NCI-H1105 (cell line): ENCODE measurements around the gene GPR139.

Source experiments
- DNase-seq: peaks from one replicate; lab custom pipeline; 2025; lab: John Stamatoyannopoulos, UW

GPR139 gene

DNA sequence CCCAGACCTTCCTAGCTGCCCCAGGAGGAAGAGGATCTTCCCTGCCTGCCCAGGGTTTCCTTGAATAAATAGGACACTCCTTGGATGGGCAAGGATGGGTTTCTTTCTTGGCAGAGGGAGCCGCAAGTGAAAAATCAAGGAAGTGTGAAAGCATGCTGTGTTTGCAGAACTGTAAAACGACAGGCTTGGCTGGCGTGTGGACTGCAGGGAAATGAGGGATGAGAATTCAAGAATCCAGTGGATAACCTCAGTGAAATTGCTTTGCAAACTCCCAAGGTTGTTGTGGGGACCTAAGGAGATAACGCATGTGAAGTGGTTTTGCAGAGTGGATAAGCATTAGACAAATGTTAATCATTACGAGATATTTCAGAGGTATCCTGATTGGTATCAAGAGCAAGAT is 20.4 kb downstream of the GPR139 start:
- no peak for DNase-seq

DNA sequence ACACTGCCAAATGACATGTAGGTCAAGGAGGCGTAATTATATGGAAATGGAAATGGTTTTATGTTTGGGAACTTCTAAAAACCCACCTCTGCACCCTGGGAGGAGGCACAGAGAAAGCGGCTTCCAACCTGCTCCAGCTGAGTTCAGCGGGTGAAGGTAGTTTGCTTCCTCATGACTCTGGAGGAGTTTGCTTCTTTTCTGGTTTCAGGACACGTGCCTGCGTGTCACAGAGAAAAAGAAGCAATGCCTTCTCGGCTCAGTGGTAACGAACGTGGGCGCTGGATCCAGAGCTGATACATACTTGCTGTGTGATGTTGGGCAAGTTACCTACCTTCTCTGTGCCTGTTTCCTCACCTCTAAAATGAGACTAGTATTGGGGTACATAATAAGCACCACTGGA is 22.1 kb downstream of the GPR139 start:
- DNase-seq, result no peak

DNA sequence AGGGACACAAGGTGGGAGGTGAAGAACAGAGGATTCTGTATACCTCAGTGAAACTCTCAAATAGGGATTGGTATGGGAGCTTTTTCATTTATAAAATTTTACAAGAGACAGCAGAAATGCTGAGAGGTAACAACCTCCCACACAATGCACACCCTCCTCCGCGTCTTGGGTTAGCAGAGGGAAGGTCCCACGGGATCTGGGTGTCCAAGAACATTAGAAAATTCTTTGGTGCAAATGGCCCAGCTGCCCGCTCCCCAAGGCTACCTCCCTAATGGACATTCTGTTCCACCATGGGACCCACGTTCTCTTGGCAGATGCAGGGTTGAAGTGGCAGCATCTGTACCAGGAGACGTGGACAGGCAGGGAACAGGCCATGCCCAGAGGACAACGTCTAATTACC is 22.5 kb downstream of the GPR139 start:
- DNase-seq, result no peak

DNA sequence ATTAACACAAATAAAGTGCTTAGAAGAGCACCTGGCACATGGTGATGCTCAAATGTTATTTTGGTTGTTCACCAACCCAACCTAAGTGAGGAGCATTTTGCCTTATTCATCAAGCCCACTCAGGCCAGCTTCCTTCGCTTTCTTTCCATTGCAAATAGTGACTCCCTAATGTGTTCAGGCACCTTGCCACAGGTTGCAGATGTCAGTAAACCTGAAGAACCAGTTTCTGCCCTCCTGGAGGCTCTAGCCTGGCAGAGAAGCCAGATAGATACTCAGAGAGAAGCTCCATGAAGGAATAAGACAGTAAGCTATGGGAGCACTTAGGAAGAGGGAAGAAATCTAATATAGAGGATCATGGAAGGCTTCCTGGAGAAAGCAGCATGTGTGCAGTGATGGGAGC is 23.9 kb downstream of the GPR139 start:
- DNase-seq, result no peak

DNA sequence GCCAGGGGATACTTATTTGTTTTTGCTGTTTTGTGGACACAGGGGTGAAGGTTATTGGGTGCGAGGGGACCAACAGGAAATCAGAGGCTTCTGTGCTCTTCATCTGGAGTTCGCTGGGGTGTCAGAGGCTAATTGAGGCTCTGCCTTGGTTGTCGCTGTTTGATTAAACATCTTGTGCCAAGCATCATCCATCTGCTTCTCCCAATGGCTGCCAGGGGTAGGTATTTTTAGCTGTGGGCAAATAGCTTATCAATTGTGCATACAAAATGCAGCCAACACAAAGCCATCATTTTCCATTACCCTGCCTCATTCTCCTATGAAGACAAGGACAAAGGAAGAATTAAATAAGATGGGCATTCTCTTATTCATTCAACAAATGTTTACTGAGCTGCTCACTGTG is 27.8 kb downstream of the GPR139 start:
- no peak for DNase-seq

DNA sequence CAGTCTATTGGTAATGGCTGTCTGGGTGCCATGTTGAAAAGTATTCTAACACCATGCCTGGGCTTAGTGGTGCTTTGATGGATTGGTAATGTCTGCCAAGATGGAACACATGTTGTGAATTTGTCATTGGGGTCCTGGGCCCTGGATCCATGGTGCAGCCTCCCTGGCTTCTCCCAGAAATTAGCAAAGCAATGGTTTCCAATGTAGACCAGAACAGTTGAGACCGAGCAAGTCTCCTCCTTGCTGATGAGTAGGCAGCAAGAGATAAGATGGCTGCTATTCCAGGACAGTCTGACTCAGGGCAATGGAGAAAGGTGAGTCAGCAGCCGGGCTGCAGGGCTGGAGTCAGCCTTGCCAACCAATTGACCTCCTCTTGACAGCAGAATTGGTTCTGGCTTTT is 30.8 kb downstream of the GPR139 start:
- DNase-seq, result no peak

DNA sequence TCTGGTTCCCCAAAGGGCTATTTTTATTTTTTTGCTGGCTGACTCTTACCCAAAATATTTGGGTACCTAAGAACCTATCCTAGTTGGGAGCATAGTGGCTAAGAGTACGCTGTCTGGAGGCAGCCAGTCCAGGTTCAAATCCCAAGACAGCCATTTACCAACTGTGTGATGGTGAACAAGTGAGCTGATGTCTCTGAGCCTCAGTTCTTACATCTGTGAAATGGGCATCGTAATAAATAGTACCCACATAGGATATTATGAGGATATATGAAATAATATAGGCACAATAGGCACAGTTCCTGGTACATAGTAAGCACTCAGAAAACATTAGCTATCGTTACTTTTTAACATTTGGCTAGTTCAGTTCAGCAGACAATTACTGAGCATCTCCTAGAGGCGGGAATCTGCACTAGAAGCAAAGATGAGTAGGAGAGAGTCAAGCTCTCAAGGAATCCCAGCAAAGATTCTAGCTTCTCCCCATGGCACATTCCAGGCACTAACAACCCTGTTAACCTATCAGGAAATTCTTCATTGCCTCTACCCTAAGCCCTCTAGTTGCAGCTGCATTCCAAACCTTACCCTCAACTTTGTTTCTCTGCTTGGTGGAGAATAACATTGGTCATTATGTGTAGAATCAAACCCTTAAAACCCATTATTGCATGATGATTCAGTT is 31.6 kb downstream of the GPR139 start:
- no peak for DNase-seq

DNA sequence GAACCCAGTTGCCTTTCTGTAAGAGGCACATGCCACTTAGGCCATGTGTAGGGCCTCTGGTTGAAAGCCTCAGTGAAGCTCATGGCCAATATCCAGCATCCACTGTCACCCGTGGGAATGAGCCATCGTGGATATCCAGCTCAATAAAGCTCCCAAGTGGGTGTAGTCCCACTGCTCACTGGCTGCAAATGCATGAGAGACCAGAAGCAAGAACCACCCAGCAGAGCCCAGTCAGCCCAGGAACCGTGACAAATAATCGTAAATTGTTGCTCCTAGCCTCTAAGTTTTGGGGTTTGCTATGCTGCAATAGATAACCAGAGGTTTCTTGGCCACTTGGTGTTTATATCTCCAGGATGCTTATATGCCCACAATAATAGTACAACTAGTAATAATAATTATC is 33.7 kb downstream of the GPR139 start:
- DNase-seq, result no peak

DNA sequence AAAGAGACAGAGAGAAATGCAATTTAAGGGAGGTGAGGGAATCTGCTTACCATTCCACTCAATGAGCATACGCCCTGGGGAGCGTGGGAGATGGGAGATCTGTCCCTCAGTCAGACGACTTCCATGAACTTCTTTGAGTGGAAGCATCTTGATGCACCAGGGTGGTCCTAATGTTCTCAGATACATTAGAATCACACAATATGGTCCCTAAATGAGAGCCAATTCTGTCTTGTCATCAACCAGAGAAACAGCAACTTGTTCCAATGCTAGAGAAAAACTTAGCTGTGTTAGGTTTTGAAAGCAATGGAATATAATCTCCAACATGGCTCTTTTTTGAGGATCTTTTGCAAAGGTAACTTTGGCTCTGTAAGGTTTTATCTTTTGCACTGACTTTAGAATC is 44.1 kb downstream of the GPR139 start:
- no peak for DNase-seq

DNA sequence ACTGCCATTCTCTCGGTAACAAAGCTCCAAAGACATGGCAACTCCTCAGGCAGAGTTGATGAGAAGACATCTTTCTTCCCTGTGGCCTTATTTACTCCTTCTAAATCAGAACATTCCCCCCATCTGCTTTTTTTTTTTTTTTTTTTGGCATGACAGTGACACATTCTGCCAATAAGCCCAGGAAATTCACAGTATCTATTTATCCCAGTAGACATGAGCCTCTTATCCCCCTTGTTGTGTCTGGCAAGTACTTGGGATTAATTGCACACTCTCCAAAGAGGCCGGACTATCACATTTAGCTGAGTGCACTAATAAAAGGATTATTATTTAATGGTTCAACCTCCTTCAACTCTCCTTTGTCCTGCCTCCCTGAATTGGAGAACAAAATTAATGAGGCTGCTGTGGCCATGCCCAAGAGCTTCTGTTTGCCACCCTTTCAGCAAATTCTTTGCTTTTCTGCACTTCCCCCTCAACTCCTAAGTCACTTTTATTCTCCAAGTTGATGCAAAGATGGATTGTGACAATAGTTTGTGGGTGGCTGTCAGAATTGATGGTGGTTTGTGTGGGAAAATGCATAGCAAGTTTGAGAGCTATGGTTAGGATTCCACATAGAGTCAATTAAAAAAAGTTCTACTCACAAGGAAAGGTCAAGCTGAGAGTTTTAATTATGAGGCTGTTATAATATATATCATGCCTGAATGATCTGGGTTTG is 47.2 kb downstream of the GPR139 start:
- peak; percentile 45 for DNase-seq

DNA sequence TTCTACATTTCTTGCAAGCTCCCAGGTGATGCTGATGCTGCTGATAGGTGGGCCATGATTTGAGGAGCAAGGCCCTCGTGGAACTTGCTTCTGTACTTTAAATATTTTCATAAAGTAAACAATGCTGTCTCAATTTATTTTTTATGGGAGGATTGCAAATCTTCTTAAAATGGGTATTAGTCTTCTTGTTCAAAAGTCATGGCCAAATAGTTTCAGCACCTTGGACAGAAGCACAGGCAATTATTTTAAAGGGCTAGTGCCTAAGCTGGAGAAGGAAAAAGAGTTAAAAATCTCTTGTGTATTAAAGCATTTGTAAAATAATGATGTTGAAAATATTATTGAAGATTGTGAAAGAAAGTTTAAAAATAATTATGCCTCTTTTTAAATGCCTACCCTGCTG is 50.5 kb downstream of the GPR139 start:
- no peak for DNase-seq

DNA sequence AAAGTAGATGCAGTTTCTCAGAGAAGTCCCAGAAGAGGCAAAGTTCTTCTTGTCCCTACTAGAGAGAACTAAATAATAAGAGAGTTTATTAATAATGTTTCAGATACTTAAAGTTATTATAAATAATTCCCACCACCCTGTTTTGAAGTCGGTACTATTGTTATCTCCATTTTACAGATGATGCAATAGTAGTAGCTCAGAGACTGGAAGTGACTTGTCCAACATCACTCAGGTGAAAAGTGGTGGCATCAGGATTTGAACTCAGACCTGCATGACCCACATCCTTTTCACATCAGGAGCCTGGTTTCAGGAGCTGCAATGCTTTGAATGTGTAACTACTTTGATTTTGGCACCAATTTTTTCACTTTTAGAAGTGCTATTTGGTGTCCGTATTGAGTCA is 52.7 kb downstream of the GPR139 start:
- DNase-seq, result no peak

DNA sequence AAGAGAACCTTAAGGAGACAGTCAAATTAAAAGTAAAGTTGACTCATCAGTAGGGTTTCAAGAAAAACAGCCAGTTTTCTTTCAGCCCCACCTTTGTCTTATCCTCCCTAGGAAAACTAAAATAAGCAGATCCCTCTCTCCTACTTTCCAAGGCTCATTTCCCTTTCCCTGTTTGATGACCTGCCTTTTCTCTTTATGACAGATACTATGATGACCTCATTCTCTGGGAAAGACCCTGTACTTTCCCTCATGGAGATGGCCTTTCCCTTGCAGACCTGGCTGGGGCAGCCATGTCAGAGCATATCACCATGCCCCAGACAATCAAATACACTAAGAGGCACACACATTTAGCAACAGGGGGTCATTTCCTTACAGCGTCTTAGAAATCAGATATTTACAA is 53.6 kb downstream of the GPR139 start:
- DNase-seq, result no peak

DNA sequence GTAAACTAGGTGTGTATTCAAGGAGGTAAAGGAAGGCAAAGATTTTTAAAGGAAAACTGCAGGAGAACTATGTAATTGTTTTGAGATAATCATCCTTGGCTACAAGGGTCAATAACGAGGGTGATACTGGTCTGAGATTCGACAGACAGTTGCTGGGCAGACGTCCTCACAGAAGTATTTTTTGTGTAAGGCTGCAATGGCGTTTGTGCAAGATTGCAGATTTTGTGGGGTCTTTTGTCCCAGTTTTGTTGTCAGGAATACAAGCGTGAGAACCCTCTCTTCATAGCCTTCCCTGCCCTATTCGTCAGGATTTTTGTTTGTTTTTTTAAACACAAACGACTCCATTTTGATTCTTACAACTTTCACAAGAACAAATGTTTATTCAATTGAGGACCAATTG is 57.5 kb downstream of the GPR139 start:
- no peak for DNase-seq

DNA sequence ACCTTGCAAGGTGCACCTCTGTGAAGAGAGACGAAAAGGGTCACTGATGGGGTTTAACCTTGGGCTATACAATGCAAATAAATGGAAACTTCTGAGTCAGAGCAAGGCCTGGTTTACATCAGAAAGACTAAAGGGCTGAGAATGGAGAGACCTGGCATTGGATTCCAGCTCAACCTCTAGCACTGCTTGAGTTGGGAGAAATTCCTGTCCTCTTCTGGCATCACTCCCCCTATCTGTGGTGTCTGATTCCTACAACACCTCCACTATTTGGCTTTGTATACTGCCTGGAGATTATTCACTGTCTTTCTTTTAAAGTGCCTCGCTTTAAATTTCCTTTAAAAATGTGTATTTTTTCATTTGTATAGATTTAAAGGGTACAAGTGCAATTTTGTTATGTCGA is 68.8 kb downstream of the GPR139 start:
- DNase-seq, result no peak

DNA sequence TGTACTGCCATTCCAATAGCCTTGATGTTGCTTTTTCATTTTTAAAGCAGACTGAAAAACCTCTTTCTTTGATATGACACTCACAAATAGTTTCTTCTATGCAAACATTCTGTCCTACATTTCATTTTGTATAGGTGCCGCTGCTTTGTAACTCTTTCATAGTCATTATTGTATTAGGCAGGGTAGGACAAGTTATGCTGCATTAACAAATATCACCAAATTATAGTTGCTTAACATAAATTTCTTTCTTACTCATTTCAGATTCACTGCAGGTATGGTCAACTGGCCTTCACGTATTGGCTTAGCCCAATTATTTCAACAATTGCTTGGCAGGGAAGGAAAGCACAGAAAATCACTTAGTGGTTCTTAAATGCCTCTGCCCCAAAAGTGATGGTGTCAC is 70.8 kb downstream of the GPR139 start:
- DNase-seq, result no peak

DNA sequence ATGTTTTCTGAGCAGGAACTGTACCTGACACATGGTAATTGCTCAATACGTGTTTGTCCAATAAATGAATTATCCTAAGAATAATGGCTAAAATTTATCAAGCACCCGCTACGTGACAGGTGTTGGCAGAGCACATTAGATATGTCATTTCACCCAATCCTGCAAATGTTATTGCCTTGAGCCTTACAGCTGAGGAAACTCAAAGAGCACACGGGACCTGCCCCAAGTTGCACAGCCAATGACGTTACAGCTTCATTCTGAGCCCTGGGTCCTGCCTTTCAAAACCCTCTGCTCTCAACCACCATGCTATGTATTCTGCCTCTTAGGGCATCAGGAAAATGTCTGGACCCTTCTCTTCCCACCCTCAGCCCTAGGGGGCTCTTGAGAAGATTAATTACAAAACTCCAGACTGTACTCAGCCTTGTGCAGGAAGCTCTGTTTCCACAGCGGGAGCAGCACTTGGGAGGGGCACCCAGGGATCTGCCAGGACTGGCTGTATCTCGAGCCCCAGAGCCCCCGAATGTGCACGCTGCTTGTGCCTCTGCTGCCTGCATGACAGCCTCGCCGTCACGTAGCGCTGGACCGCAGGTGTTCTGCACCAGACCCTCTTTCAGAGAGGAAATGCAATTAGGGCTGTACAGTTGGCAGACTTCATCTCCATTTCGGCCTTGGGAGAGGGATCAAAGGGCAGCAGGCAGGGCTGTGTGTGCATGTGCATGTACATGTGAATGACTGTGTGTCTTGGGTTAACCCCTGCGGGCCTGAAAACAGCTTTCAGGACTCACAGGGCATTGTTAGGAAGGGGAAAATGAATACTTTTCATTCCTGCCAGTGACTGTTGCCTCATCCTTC is 71.6 kb downstream of the GPR139 start:
- no peak for DNase-seq

DNA sequence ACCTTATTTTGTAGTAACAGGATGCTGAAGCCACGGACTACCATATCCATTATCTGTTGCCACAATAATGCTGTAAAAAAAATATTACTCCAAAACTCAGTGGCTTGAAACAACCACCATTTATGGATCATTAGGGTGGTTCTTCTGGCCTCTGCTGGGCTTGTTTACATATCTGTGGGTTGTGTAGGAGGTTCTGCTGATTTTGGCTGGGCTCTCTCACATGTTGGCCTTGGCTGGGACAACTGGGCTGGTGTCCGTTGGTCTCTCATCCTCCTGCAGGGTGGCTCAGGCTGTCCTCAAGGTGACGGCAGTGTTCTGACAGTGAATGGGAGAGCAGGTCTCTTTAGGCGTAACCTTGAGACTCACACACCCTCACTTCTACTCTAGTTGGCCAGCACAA is 76.0 kb downstream of the GPR139 start:
- no peak for DNase-seq

DNA sequence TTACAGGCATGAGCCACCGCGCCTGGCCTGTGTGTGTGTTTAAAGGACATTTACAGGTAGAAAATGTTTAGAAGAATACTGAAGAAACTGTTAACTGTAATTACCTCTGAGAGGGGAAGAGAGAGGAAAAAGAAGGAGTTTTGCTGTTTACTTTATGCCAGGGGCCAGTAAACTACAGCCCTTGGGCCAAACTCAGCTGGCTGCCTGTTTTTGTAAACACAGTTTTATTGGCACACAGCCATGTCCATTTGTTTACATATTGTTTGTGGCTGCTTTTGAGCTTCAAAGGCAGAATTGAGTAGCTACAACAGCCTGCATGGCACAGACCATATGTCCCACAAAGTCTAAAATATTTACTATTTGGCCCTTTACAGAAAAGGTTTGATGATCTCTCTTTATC is 76.4 kb downstream of the GPR139 start:
- DNase-seq, result peak; percentile 63

DNA sequence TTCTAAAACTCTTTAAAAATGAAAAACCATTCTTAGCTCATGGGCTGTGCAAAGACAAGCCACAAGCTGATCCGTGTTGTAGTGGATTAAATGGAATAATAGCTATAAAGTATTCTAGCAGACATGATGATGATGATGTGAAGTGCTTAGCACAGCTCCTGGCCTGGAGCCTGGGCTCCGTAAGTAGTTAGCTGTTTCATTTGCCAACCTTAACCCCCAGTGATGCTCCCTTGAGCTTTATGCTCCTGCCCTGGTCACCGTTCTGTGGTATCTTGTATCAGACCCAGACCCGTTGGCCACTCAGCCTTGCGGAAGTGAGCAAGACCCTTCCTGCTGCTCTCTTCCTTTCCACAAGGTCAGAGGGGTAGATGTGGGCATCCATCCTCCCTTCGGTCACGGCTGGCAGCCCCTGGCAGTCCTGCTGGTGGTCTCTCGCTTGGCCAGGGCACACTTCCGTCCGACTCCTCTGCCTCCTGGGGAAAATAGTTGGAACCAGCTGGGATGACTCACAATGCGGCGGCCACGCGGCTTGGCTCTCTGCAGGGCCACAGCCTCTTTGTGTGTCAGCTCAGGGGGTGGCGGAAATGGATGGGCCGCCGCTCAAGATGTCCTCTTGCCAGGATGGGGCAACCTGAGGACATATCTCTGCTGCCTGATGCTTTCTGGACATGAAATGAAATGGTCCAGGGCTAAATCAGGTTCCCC is 79.1 kb downstream of the GPR139 start:
- DNase-seq, result no peak

DNA sequence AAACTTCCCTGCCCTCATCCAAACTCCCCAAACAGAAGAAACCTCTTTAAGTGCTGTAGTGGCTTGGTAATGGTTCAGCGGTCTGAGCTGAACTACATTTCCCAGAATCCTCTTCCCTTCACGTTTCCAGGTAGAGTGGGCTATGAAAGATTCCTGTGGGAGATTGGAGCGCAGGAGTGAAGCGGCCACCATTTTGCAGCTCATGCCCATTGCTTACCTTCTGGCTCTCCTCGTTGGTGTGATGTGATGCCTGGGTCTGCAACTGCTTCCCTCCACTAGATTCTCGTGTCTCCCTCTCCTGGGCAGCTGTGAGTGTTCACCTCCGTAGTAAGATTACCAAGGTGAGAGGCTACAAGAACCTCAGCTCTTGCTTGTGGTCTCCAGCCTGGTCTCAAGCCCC is 82.1 kb downstream of the GPR139 start:
- DNase-seq, result no peak

DNA sequence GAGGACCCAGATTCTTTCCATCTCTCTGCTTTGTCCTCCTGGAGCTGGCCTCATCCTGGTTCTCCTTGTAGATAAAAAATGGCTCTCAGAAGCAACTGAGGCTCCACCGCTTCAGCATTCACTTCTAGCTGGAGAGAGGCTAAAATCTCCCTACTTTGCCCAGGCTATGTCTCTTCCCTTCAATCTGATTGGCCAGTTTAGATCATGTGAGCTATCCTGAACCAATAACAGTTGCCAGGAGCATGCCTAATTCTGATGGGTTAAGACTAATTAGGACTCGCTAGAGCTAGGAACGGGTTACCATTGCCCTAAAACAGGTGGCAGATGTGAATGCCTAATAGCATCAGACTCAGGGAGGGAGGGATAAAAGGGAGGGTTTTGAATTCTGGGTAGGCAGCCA is 89.6 kb downstream of the GPR139 start:
- no peak for DNase-seq
